B cell (primary cell): ENCODE results near the gene ENTREP3. TPM values are rescaled to one million over a fixed set of nuclear protein-coding genes. Genes with fewer than 3 reads are reported as not detected.

Experiments used
- ATAC-seq: fragments of 200-7000 bp; cut with Tn5 transposase; one replicate; pipeline ENCODE4 v1.10.0; 2021; ENCODE audit warnings: low read depth, mild to moderate bottlenecking, moderate number of reproducible peaks, moderate library complexity
- CTCF ChIA-PET: fragments of 350-600 bp; sonication (Branson Sonifier 250); formaldehyde crosslinking; loops from one replicate; lab custom pipeline; 2021; ENCODE audit warnings: antibody characterized with exemption, inconsistent platforms; lab: Charles Lee
- POLR2A ChIA-PET: fragments of 350-600 bp; sonication (Branson Sonifier 250); formaldehyde crosslinking; loops from one replicate; lab custom pipeline; 2021; ENCODE audit warnings: antibody characterized with exemption; lab: Charles Lee
- DNase-seq: peaks from one replicate; pipeline ENCODE4 v3.0.0; 2013
- H2AFZ ChIP-seq: 2 replicates; pipeline ENCODE4 v1.6.1; 2012; ENCODE audit warnings: mild to moderate bottlenecking, low read depth, low read length; ENCODE audit not compliant: insufficient read depth, poor library complexity, severe bottlenecking
- H3K27ac ChIP-seq, 2 donors: 1 replicate in 1 of 2; 2 replicates in 1 of 2; pipeline ENCODE4 v1.5.1; 2012 to 2013; ENCODE audit warnings: low read length in 2 of 2, mild to moderate bottlenecking in 2 of 2, moderate library complexity in 1 of 2
- H3K27me3 ChIP-seq, 4 experiments: fragments of 200-600 bp in 1 of 4; sonication (generic) in 1 of 4; replicated peaks in 1 of 4; 1 replicate in 2 of 4; 2 replicates in 2 of 4; pipeline versions ENCODE4 v1.6.1 to v1.7.0; 2013 to 2016; ENCODE audit warnings: low read length in 3 of 4, mild to moderate bottlenecking in 2 of 4, mixed read lengths in 1 of 4, moderate library complexity in 1 of 4; ENCODE audit not compliant: insufficient read depth in 4 of 4, control insufficient read depth in 3 of 4; ENCODE audit errors: control extremely low read depth in 1 of 4
- H3K36me3 ChIP-seq, 2 experiments: replicated peaks in 1 of 2; 1 replicate in 1 of 2; 2 replicates in 1 of 2; pipeline versions ENCODE4 v1.6.1 to v1.7.1; 2013; ENCODE audit warnings: low read length in 1 of 2; ENCODE audit not compliant: insufficient read depth in 2 of 2, control insufficient read depth in 1 of 2; ENCODE audit errors: control extremely low read depth in 1 of 2, extremely low read depth in 1 of 2
- H3K4me1 ChIP-seq, 2 donors: fragments of 200-600 bp in 1 of 2; sonication (generic) in 1 of 2; 1 replicate in 1 of 2; 2 replicates in 1 of 2; pipeline versions ENCODE4 v1.5.1 to v1.6.1; 2013 to 2017; ENCODE audit warnings: low read length in 2 of 2; ENCODE audit not compliant: control insufficient read depth in 2 of 2, insufficient read depth in 2 of 2
- H3K4me2 ChIP-seq: replicated peaks from 2 replicates; pipeline ENCODE3; 2012; ENCODE audit warnings: mild to moderate bottlenecking, low read depth, low read length; ENCODE audit not compliant: poor library complexity, severe bottlenecking
- H3K4me3 ChIP-seq, 5 experiments: fragments of 200-600 bp in 1 of 5; sonication (generic) in 1 of 5; 1 replicate in 3 of 5; 2 replicates in 2 of 5; pipeline versions ENCODE4 v1.5.1 to v1.7.0; 2011 to 2016; ENCODE audit warnings: low read length in 4 of 5, mild to moderate bottlenecking in 4 of 5, low read depth in 2 of 5, control low read depth in 1 of 5, moderate library complexity in 1 of 5; ENCODE audit not compliant: insufficient read depth in 1 of 5; ENCODE audit errors: control extremely low read depth in 1 of 5, extremely low read depth in 1 of 5
- H3K79me2 ChIP-seq: fragments of 200-600 bp; sonication (generic); one replicate; pipeline ENCODE4 v1.6.0; 2016; ENCODE audit warnings: low read length; ENCODE audit not compliant: control insufficient read depth, insufficient read depth
- H3K9ac ChIP-seq: fragments of 200-600 bp; sonication (generic); 2 replicates; pipeline ENCODE4 v1.6.1; 2017; ENCODE audit warnings: mild to moderate bottlenecking, low read length, moderate library complexity
- H3K9me3 ChIP-seq, 3 donors: one replicate each; pipeline versions ENCODE4 v1.6.1 to v1.7.1; 2013; ENCODE audit warnings: low read length in 2 of 3; ENCODE audit not compliant: control insufficient read depth in 2 of 3, insufficient read depth in 1 of 3; ENCODE audit errors: control extremely low read depth in 1 of 3
- H4K20me1 ChIP-seq: 2 replicates; pipeline ENCODE4 v1.6.0; 2012; ENCODE audit warnings: mild to moderate bottlenecking, low read length; ENCODE audit not compliant: insufficient read depth, control insufficient read depth, poor library complexity, severe bottlenecking
- H3K27ac Mint-ChIP-seq: one replicate; pipeline ENCODE4 v1.8.0; 2021; ENCODE audit warnings: mixed read lengths
- H3K27me3 Mint-ChIP-seq: one replicate; pipeline ENCODE4 v1.8.0; 2021; ENCODE audit warnings: mixed read lengths
- H3K4me1 Mint-ChIP-seq: one replicate; pipeline ENCODE4 v1.8.0; 2021; ENCODE audit warnings: mixed read lengths
- H3K4me3 Mint-ChIP-seq: one replicate; pipeline ENCODE4 v1.8.0; 2021; ENCODE audit warnings: mixed read lengths
- H3K9me3 Mint-ChIP-seq: one replicate; pipeline ENCODE4 v1.8.0; 2022; ENCODE audit warnings: mixed read lengths; ENCODE audit not compliant: insufficient read depth
- EZH2 ChIP-seq: IDR thresholded peaks from 2 replicates; pipeline ENCODE4 v1.6.1; 2012; ENCODE audit warnings: borderline replicate concordance, low read depth, mild to moderate bottlenecking, moderate library complexity, low read length; ENCODE audit not compliant: insufficient read depth, poor library complexity, severe bottlenecking
- WGBS: methylation state at CpG from one replicate; pipeline ENCODE4 v1.1.5; 2013; ENCODE audit warnings: missing lambda C conversion rate; ENCODE audit not compliant: insufficient coverage; 5-methylcytosine and 5-hydroxymethylcytosine counted together
- intact Hi-C: fragments of 100-400 bp; cut with micrococcal nuclease; formaldehyde crosslinking; loops from one replicate; pipeline ENCODE4 v1.10.0; 2022
- polyA plus RNA-seq: library from polyadenylated mRNA; depleted of rRNA; stranded (reverse); fragments of >200 nt; gene quantifications from 2 replicates; pipeline ENCODE4 v1.2.3, GENCODE V29; 2012
- total RNA-seq, 2 donors: library from RNA; stranded (reverse); fragments of 120-200 nt in 1 of 2; gene quantifications; 1 replicate in 1 of 2; 2 replicates in 1 of 2; pipeline versions ENCODE4 v1.2.3 to v1.2.4, GENCODE V29; 2013 to 2022
- TF ChIP-seq, protein P1 (sequence below): fragments of 200-600 bp; IDR thresholded peaks from one replicate; pipeline ENCODE4 v1.8.0; 2022; ENCODE audit warnings: antibody characterized with exemption, mild to moderate bottlenecking

The ENTREP3 gene
- total and polyA plus RNA-seq, 2 donors (not counting 1 experiment from before 2014, with no cell fraction given), result 7.6 to 15.2 TPM

DNA sequence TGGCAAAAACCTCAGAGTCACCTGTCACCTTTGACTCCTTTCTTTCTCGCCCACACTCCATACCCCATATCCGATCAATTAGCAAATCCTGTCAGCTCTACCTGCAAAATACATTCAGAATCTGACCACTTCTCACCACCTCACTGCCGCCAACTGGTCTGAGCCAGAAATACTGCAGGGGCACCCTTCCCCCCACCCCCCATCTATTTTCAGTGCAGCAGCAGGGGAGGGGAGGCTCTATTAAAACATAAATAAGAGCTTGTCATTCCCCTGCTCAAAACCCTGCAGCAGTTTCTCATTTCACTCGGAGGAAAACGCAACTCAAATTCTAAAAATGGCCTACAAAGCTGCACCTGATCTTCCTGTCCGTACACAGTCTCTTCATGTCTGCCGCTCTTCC, 42.1 kb upstream of the ENTREP3 start:
- Mint-ChIP-seq H3K27ac (no peak overlapping the region), H3K4me1 (peaks cover 10% of the 10 kb centered on the region), H3K27me3 (peaks cover 33% of the 10 kb centered on the region), H3K4me3 (no peak overlapping the region), H3K9me3 (no peaks in the 10 kb centered on the region)
- Histone ChIP-seq H3K79me2 (no peaks in the 10 kb centered on the region), H2AFZ (no peak overlapping the region), H3K4me3 (no peak overlapping the region), H3K4me2 (no peak overlapping the region), H3K9ac (no peak overlapping the region), H3K4me1 (peaks cover 7 to 10% of the 10 kb centered on the region in 2 donors), H3K27ac (no peak overlapping the region), H3K9me3 (peaks cover 0 to 2% (median 0%) of the 10 kb centered on the region in 3 donors), H4K20me1 (no peaks in the 10 kb centered on the region), H3K36me3 (no peaks in the 10 kb centered on the region), H3K27me3 (peaks cover 0 to 26% (median 15%) of the 10 kb centered on the region in 4 experiments)
- DNase-seq (no peak), ATAC-seq (no peak)
- WGBS, result 72% methylated on average over 6 of the region's 7 CpGs
- intact Hi-C loops, result no loop called here
- ChIA-PET POLR2A (no interaction called here), CTCF (interaction anchor here (1.6 kb wide), 1 partner anchor 47 kb away, joined by 5 read pairs; no protein-coding TSS in a partner anchor)
- TF ChIP-seq EZH2, result no peak
- TF ChIP-seq, protein P1, sequence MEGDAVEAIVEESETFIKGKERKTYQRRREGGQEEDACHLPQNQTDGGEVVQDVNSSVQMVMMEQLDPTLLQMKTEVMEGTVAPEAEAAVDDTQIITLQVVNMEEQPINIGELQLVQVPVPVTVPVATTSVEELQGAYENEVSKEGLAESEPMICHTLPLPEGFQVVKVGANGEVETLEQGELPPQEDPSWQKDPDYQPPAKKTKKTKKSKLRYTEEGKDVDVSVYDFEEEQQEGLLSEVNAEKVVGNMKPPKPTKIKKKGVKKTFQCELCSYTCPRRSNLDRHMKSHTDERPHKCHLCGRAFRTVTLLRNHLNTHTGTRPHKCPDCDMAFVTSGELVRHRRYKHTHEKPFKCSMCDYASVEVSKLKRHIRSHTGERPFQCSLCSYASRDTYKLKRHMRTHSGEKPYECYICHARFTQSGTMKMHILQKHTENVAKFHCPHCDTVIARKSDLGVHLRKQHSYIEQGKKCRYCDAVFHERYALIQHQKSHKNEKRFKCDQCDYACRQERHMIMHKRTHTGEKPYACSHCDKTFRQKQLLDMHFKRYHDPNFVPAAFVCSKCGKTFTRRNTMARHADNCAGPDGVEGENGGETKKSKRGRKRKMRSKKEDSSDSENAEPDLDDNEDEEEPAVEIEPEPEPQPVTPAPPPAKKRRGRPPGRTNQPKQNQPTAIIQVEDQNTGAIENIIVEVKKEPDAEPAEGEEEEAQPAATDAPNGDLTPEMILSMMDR, result no peak

DNA sequence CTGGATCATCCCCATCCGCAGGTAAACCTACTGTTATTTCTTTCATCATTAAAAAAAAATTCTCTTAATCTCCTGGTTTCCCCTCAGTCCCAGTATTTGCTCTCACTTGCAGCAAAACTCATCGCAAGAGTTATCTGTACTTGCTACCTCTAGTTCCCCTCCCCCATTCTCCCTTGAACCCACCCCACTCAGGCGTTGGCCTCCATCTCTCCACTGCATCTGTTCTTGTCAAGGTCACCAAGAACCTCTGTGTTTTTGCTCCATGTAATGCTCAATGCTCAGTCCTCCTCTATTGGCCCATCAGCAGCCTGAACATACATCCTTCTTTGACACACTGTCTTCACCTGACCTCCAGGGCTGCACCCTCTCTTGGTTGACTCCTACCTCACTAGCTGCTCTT, 41.4 kb upstream of the ENTREP3 start:
- H3K27me3 Mint-ChIP-seq, result peaks cover 34% of the 10 kb centered on the region
- no peak overlapping the region for H3K4me3 Mint-ChIP-seq
- no peak for ATAC-seq

More for the DNA sequence above, 41.4 kb upstream of the ENTREP3 start:
- Histone ChIP-seq H3K27ac (no peak overlapping the region), H3K9ac (no peak overlapping the region), H2AFZ (no peak overlapping the region), H4K20me1 (no peaks in the 10 kb centered on the region), H3K4me2 (no peak overlapping the region), H3K36me3 (no peaks in the 10 kb centered on the region), H3K79me2 (no peaks in the 10 kb centered on the region), H3K27me3 (peaks cover 0 to 26% (median 15%) of the 10 kb centered on the region in 4 experiments), H3K4me1 (peaks cover 7 to 10% of the 10 kb centered on the region in 2 donors), H3K9me3 (peaks cover 0 to 2% (median 0%) of the 10 kb centered on the region in 3 donors), H3K4me3 (no peak overlapping the region)
- Mint-ChIP-seq H3K27ac (no peak overlapping the region), H3K9me3 (no peaks in the 10 kb centered on the region), H3K4me1 (peaks cover 10% of the 10 kb centered on the region)
- intact Hi-C loops, result no loop called here
- CTCF ChIA-PET, result interaction anchor here (1.6 kb wide), 1 partner anchor 46 kb away, joined by 5 read pairs; no protein-coding TSS in a partner anchor
- WGBS, result 95% methylated on average over 3 of the region's 3 CpGs
- TF ChIP-seq, protein P1, result no peak
- no peak for TF ChIP-seq EZH2
- DNase-seq, result no peak
- POLR2A ChIA-PET, result no interaction called here
